ENCODE measurements around the gene KMT2C.

DNA sequence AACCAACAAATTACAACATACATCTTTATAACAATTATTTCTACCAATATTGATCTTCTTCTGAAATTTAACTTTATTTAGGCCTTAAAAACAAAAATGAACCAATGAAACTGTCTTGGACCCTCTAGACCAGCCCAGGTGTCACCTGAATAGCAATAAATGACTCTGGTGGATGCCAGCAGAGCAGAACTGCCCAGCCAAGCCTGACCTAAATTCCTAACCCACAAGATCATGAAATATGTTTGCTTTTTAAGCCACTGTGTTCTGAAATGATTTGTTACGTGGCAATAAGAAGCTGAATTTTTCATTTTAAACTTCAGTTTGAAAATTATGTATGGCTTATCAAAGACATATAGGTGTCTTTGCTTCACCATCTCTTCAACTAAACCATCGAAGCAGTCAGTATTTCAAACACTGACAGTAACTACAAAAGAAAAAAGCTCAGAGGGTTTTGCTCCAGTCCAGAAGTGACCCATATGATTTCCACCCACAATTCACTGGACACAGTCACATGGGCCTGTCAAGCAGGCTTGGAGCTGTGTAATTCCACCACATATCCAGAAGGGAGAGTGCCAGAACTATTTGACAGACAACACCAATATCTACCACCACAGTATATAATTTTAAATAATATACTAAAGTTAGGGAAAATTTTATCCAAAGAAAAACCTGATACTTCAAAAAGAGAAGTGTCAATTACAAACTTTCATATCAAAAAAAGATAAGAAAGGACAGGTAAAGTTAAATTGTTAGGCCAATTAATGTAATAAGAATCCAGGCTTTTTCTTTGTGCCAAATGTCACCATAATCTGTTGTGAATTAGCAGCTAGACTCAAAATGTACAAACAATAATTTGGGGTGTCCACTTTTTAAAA, 94.5 kb downstream of the KMT2C start:
- TF ChIP-seq, protein P1, sequence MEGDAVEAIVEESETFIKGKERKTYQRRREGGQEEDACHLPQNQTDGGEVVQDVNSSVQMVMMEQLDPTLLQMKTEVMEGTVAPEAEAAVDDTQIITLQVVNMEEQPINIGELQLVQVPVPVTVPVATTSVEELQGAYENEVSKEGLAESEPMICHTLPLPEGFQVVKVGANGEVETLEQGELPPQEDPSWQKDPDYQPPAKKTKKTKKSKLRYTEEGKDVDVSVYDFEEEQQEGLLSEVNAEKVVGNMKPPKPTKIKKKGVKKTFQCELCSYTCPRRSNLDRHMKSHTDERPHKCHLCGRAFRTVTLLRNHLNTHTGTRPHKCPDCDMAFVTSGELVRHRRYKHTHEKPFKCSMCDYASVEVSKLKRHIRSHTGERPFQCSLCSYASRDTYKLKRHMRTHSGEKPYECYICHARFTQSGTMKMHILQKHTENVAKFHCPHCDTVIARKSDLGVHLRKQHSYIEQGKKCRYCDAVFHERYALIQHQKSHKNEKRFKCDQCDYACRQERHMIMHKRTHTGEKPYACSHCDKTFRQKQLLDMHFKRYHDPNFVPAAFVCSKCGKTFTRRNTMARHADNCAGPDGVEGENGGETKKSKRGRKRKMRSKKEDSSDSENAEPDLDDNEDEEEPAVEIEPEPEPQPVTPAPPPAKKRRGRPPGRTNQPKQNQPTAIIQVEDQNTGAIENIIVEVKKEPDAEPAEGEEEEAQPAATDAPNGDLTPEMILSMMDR (IDR thresholded peaks at IDR 0.05; ENCODE audit: poor library complexity, severe bottlenecking), result no peak
- TF ChIP-seq POLR2AphosphoS5 (IDR thresholded peaks at IDR 0.05) (no peak), EP300 (conservative IDR thresholded peaks at IDR 0.05; ENCODE audit: poor library complexity, severe bottlenecking) (no peak), MXI1 (conservative IDR thresholded peaks at IDR 0.05; ENCODE audit: poor library complexity, severe bottlenecking) (no peak), SMC3 (conservative IDR thresholded peaks at IDR 0.05; ENCODE audit: poor library complexity) (no peak), RAD21 (conservative IDR thresholded peaks at IDR 0.05) (no peak), EZH2 (IDR thresholded peaks at IDR 0.05; ENCODE audit: borderline replicate concordance, insufficient read depth, low read length, poor library complexity, severe bottlenecking) (no peak)
